K562 (cell line): ENCODE measurements around the gene UTP20. TPM values are rescaled to one million over a fixed set of nuclear protein-coding genes. Genes with fewer than 3 reads are reported as not detected.

Experiments used
- ARID4B ChIP-seq: sonication (generic); formaldehyde crosslinking; IDR thresholded peaks from 2 replicates; pipeline ENCODE4 v1.8.0; 2022; ENCODE audit warnings: mild to moderate bottlenecking, missing genetic modification reagents
- ETV1 ChIP-seq: fragments of 450-650 bp; conservative IDR thresholded peaks from 2 replicates; pipeline ENCODE4 v1.6.1; 2016; ENCODE audit warnings: missing genetic modification characterization, control low read depth, low read depth, missing compliant biosample characterization
- EZH2 ChIP-seq: IDR thresholded peaks from 2 replicates; pipeline ENCODE4 v1.6.1; 2012; ENCODE audit warnings: low read depth, mild to moderate bottlenecking, inconsistent platforms, low read length, borderline replicate concordance
- FOXK2 ChIP-seq, 2 experiments: fragments of 450-650 bp; IDR thresholded peaks in 1 of 2; conservative IDR thresholded peaks in 1 of 2; 2 replicates each; pipeline ENCODE4 v1.6.1; 2016; ENCODE audit warnings: low read depth in 2 of 2, mild to moderate bottlenecking in 1 of 2
- FOXO4 ChIP-seq: fragments of 450-650 bp; formaldehyde crosslinking; IDR thresholded peaks from 2 replicates; pipeline ENCODE4 v1.4.0; 2020; ENCODE audit warnings: mild to moderate bottlenecking, moderate library complexity
- KDM4B ChIP-seq, 2 experiments: fragments of 450-650 bp in 1 of 2; sonication (generic) in 1 of 2; IDR thresholded peaks; 2 replicates each; pipeline ENCODE4 v1.6.1; 2016 to 2017; ENCODE audit warnings: borderline replicate concordance in 2 of 2, antibody characterized with exemption in 1 of 2, low read depth in 1 of 2, mild to moderate bottlenecking in 1 of 2
- MLLT1 ChIP-seq, 2 experiments: fragments of 450-650 bp; IDR thresholded peaks; 2 replicates each; pipeline ENCODE4 v1.6.1; 2016
- NELFE ChIP-seq: IDR thresholded peaks from 2 replicates; pipeline ENCODE4 v1.6.1; 2011; ENCODE audit warnings: mild to moderate bottlenecking; ENCODE audit not compliant: insufficient read depth, insufficient read length
- NFRKB ChIP-seq: fragments of 450-650 bp; IDR thresholded peaks from 2 replicates; pipeline ENCODE4 v1.6.1; 2016; ENCODE audit warnings: low read depth
- PBX2 ChIP-seq, 2 experiments: IDR thresholded peaks in 1 of 2; conservative IDR thresholded peaks in 1 of 2; 2 replicates each; pipeline ENCODE4 v1.6.1; 2016; ENCODE audit warnings: low read depth in 2 of 2, mild to moderate bottlenecking in 1 of 2, missing compliant biosample characterization in 1 of 2, missing genetic modification characterization in 1 of 2, moderate library complexity in 1 of 2
- RNF2 ChIP-seq: sonication (generic); IDR thresholded peaks from 2 replicates; pipeline ENCODE4 v1.6.1; 2016
- SNRNP70 ChIP-seq: fragments of 200-400 bp; formaldehyde crosslinking; optimal IDR thresholded peaks from 2 replicates; pipeline ENCODE3; 2017; ENCODE audit warnings: low read depth, low read length
- SRSF3 ChIP-seq: fragments of 200-400 bp; formaldehyde crosslinking; IDR thresholded peaks from 2 replicates; pipeline ENCODE4 v1.6.1; 2016; ENCODE audit warnings: mild to moderate bottlenecking, low read length, moderate library complexity; ENCODE audit not compliant: insufficient read depth
- TARDBP ChIP-seq: fragments of 450-650 bp; IDR thresholded peaks from 2 replicates; pipeline ENCODE4 v1.6.1; 2016
- ZNF398 ChIP-seq: fragments of 250-450 bp; sonication (Bioruptor Pico); IDR thresholded peaks from 2 replicates; pipeline ENCODE4 v1.8.0; 2021; ENCODE audit warnings: moderate library complexity, mild to moderate bottlenecking, inconsistent platforms
- polyA plus RNA-seq, 8 experiments: library from polyadenylated mRNA; depleted of rRNA in 4 of 8; stranded (reverse) in 5 of 8; unstranded in 3 of 8; fragments of >200 nt; fragmentation: Nextera tagmentation in 2 of 8; fragmentation: Illumina TruSeq in 1 of 8; extraction: Ambion mirVana in 2 of 8; extraction: Trizol in 1 of 8; gene quantifications; 2 replicates each; pipeline versions ENCODE4 v1.2.1 to v1.2.3, GENCODE V29; 2011 to 2014; ENCODE audit warnings: inconsistent platforms in 1 of 8, missing spikeins in 1 of 8
- total RNA-seq, 7 experiments: library from RNA; depleted of rRNA in 6 of 7; stranded (reverse); fragments of >200 nt in 6 of 7; fragmentation: Illumina TruSeq in 2 of 7; extraction: Trizol in 2 of 7; gene quantifications; 2 replicates each; pipeline versions ENCODE4 v1.2.1 to v1.2.3, GENCODE V29; 2011 to 2021; ENCODE audit warnings: low replicate concordance in 1 of 7

Gene UTP20
- total and polyA plus RNA-seq, 9 of the 15 experiments (the other 6 are each of a cell fraction or from before 2014, with no cell fraction given), result 4.3 to 41.3 (median 20.7) TPM

- no peak for TF ChIP-seq EZH2
- peak; percentile 100 for TF ChIP-seq ARID4B (CRISPR knock-in tag)
- no peak for TF ChIP-seq MLLT1 (IDR thresholded peaks at IDR 0.05)
- TF ChIP-seq SRSF3, result no peak
- TF ChIP-seq PBX2 (CRISPR knock-in tag; IDR thresholded peaks at IDR 0.05; ENCODE audit: low read depth), result no peak
- TF ChIP-seq PBX2 (tag; conservative IDR thresholded peaks at IDR 0.05; ENCODE audit: low read depth), result no peak
- no peak for TF ChIP-seq RNF2
- TF ChIP-seq NELFE, result no peak
- no peak for TF ChIP-seq SNRNP70
- TF ChIP-seq FOXO4, result no peak
- TF ChIP-seq TARDBP, result no peak
- peak; percentile 42 to 64; a peak in 2 of 4 replicates for TF ChIP-seq FOXK2 (conservative IDR thresholded peaks at IDR 0.05 in 1 of 2, IDR thresholded peaks at IDR 0.05 in 1 of 2; ENCODE audit: low read depth in 2 of 2)
- no peak for TF ChIP-seq ZNF398 (CRISPR knock-in tag)
- TF ChIP-seq NFRKB, result no peak
- 0 out of 4 replicates have a peak, but pooled peaks of 1 of the 2 experiments have one; percentile 43 for TF ChIP-seq KDM4B (IDR thresholded peaks at IDR 0.05; ENCODE audit: borderline replicate concordance in 2 of 2, low read depth in 1 of 2)
- no peak for TF ChIP-seq ETV1
These were observed at the start of gene UTP20 (continued) for GRCh38 chr12:101280006-101280505.
